Keratinocyte (primary cell): Measurements from ENCODE around the gene ALLC. TPM values are rescaled to one million over a fixed set of nuclear protein-coding genes. Genes with fewer than 3 reads are reported as not detected.
A peak's percentile ranks its signal among the peaks of the same experiment; 100 is the strongest.

ENCODE experiments used
- DNase-seq: peaks from one replicate; pipeline ENCODE4 v3.0.0-alpha.2; 2011; ENCODE audit warnings: low read depth, missing footprints, low spot score
- FAIRE-seq: peaks from 2 replicates; lab custom pipeline; 2011; peaks lifted over from hg19 to GRCh38; lab: Jason Lieb, UNC
- H2AFZ ChIP-seq: 2 replicates; pipeline ENCODE4 v1.6.0; 2012; ENCODE audit warnings: low read length, control low read depth, inconsistent platforms; ENCODE audit not compliant: control insufficient read depth
- H3K27ac ChIP-seq: 2 replicates; pipeline ENCODE4 v1.5.1; 2011; ENCODE audit warnings: low read length; ENCODE audit not compliant: control insufficient read depth, insufficient read depth
- H3K27me3 ChIP-seq: 3 replicates; pipeline ENCODE4 v1.6.0; 2011; ENCODE audit warnings: low read length; ENCODE audit not compliant: control insufficient read depth, insufficient read depth; ENCODE audit errors: extremely low read depth
- H3K36me3 ChIP-seq, 2 experiments: 2 replicates in 1 of 2; 3 replicates in 1 of 2; pipeline ENCODE4 v1.5.1; 2011; ENCODE audit warnings: low read length in 2 of 2, mild to moderate bottlenecking in 1 of 2; ENCODE audit not compliant: control insufficient read depth in 2 of 2, insufficient read depth in 2 of 2; ENCODE audit errors: extremely low read depth in 1 of 2
- H3K4me1 ChIP-seq: 3 replicates; pipeline ENCODE4 v1.5.1; 2011; ENCODE audit warnings: low read length; ENCODE audit not compliant: control insufficient read depth, insufficient read depth; ENCODE audit errors: extremely low read depth
- H3K4me2 ChIP-seq: 3 replicates; pipeline ENCODE4 v1.6.0; 2011; ENCODE audit warnings: low read depth, low read length; ENCODE audit not compliant: control insufficient read depth, insufficient read depth; ENCODE audit errors: extremely low read depth
- H3K4me3 ChIP-seq, 3 experiments: fragments of 200-600 bp in 1 of 3; sonication (generic) in 1 of 3; 2 replicates in 2 of 3; 3 replicates in 1 of 3; pipeline ENCODE4 v1.5.1; 2011 to 2016; ENCODE audit warnings: low read length in 3 of 3, mild to moderate bottlenecking in 3 of 3, control low read depth in 2 of 3, inconsistent platforms in 1 of 3, low read depth in 1 of 3, mixed read lengths in 1 of 3, mixed run types in 1 of 3, moderate library complexity in 1 of 3; ENCODE audit not compliant: control insufficient read depth in 2 of 3, insufficient read depth in 2 of 3; ENCODE audit errors: extremely low read depth in 1 of 3
- H3K79me2 ChIP-seq: 2 replicates; pipeline ENCODE4 v1.6.0; 2012; ENCODE audit warnings: low read length; ENCODE audit not compliant: control insufficient read depth, insufficient read depth
- H3K9ac ChIP-seq: 3 replicates; pipeline ENCODE4 v1.6.0; 2011; ENCODE audit warnings: low read length; ENCODE audit not compliant: control insufficient read depth, insufficient read depth; ENCODE audit errors: extremely low read depth
- H3K9me1 ChIP-seq: 3 replicates; pipeline ENCODE4 v1.6.0; 2011; ENCODE audit warnings: low read length; ENCODE audit not compliant: control insufficient read depth, insufficient read depth; ENCODE audit errors: extremely low read depth
- H3K9me3 ChIP-seq: 2 replicates; pipeline ENCODE4 v1.5.1; 2012; ENCODE audit warnings: low read depth, low read length; ENCODE audit not compliant: control insufficient read depth
- H4K20me1 ChIP-seq: 3 replicates; pipeline ENCODE4 v1.6.0; 2011; ENCODE audit warnings: low read length; ENCODE audit not compliant: control insufficient read depth, insufficient read depth; ENCODE audit errors: extremely low read depth
- CTCF ChIP-seq, 3 experiments: IDR thresholded peaks in 1 of 3; conservative IDR thresholded peaks in 1 of 3; optimal IDR thresholded peaks in 1 of 3; 2 replicates in 2 of 3; 3 replicates in 1 of 3; pipeline versions ENCODE3 to v1.5.1; 2011; ENCODE audit warnings: low read length in 3 of 3, mild to moderate bottlenecking in 3 of 3, moderate library complexity in 2 of 3, control low read depth in 1 of 3, inconsistent platforms in 1 of 3; ENCODE audit not compliant: insufficient read depth in 2 of 3; ENCODE audit errors: extremely low read depth in 1 of 3
- EZH2 ChIP-seq: IDR thresholded peaks from one replicate; pipeline ENCODE4 v1.6.1; 2012; ENCODE audit warnings: inconsistent platforms, mild to moderate bottlenecking, low read length, moderate library complexity
- dilution Hi-C: fragments of 300-500 bp; cut with MboI; formaldehyde crosslinking; loops from one replicate; pipeline ENCODE4 v1.7.0; 2020; ENCODE audit warnings: low sequenced_read_pairs; ENCODE audit not compliant: extremely low pct_ligation_motif_present
- polyA plus RNA-seq, 5 experiments: library from polyadenylated mRNA; depleted of rRNA in 3 of 5; stranded (reverse) in 3 of 5; stranded (forward) in 1 of 5; unstranded in 1 of 5; fragments of >200 nt; gene quantifications; 1 replicate in 1 of 5; 2 replicates in 3 of 5; 3 replicates in 1 of 5; pipeline versions ENCODE4 v1.2.1 to v1.2.3, GENCODE V29; 2011 to 2012; ENCODE audit warnings: missing spikeins in 2 of 5, low read depth in 1 of 5, low replicate concordance in 1 of 5

ALLC gene
- polyA plus RNA-seq, 1 donor (not counting 4 experiments of a cell fraction or from before 2014, with no cell fraction given), result not detected

- H3K4me3 ChIP-seq, result no peak overlapping the region
- DNase-seq (no peak), FAIRE-seq (no peak)
- peaks cover 3% of the 10 kb centered on the region for H3K4me1 ChIP-seq
- H3K27ac ChIP-seq, result no peak overlapping the region
- H4K20me1 ChIP-seq, result no peaks in the 10 kb centered on the region
- H3K36me3 ChIP-seq, result no peaks in the 10 kb centered on the region
- H3K79me2 ChIP-seq, result no peaks in the 10 kb centered on the region
- H3K9me1 ChIP-seq, result no peaks in the 10 kb centered on the region
- dilution Hi-C loops, result no loop called here
- H3K4me2 ChIP-seq, result no peak overlapping the region
- H2AFZ ChIP-seq, result no peak overlapping the region
- no peak overlapping the region for H3K9ac ChIP-seq
- TF ChIP-seq CTCF (optimal IDR thresholded peaks at IDR 0.05 in 1 of 3, IDR thresholded peaks at IDR 0.05 in 1 of 3, conservative IDR thresholded peaks at IDR 0.05 in 1 of 3; ENCODE audit: extremely low read depth in 1 of 3, insufficient read depth in 2 of 3, low read length in 3 of 3) (no peak), EZH2 (no peak)
- H3K27me3 ChIP-seq, result no peaks in the 10 kb centered on the region
- H3K9me3 ChIP-seq, result no peaks in the 10 kb centered on the region
Measured at GRCh38 chr2:3628241-3628679, 29.7 kb upstream of the ALLC start.

- H3K9me1 ChIP-seq, result no peaks in the 10 kb centered on the region
- H3K9me3 ChIP-seq, result no peaks in the 10 kb centered on the region
- TF ChIP-seq EZH2 (no peak), CTCF (optimal IDR thresholded peaks at IDR 0.05 in 1 of 3, IDR thresholded peaks at IDR 0.05 in 1 of 3, conservative IDR thresholded peaks at IDR 0.05 in 1 of 3; ENCODE audit: extremely low read depth in 1 of 3, insufficient read depth in 2 of 3, low read length in 3 of 3) (peak in 2 of 3 experiments; percentile 15 to 69)
- H3K4me1 ChIP-seq, result peaks cover 6% of the 10 kb centered on the region
- no peak overlapping the region for H3K9ac ChIP-seq
- no peak overlapping the region for H2AFZ ChIP-seq
- no peaks in the 10 kb centered on the region for H3K27me3 ChIP-seq
- DNase-seq (no peak), FAIRE-seq (no peak)
- H4K20me1 ChIP-seq, result no peaks in the 10 kb centered on the region
- H3K27ac ChIP-seq, result no peak overlapping the region
- dilution Hi-C loops, result no loop called here
- no peak overlapping the region for H3K4me3 ChIP-seq
- no peaks in the 10 kb centered on the region for H3K79me2 ChIP-seq
- H3K36me3 ChIP-seq, result no peaks in the 10 kb centered on the region
- no peak overlapping the region for H3K4me2 ChIP-seq
Measured at GRCh38 chr2:3628800-3629199, 29.2 kb upstream of the ALLC start.
